H1 (cell line): ENCODE results near the gene TMEM116. TPM values are rescaled to one million over a fixed set of nuclear protein-coding genes. Genes with fewer than 3 reads are reported as not detected.

Experiments
- CTCF ChIA-PET: fragments of 300-600 bp; sonication (Branson Sonifier 250); formaldehyde crosslinking; loops from one replicate; lab custom pipeline; 2021; ENCODE audit not compliant: partially characterized antibody; lab: Charles Lee
- POLR2A ChIA-PET: fragments of 300-600 bp; sonication (Branson Sonifier 250); formaldehyde crosslinking; loops from one replicate; lab custom pipeline; 2021; ENCODE audit warnings: inconsistent platforms; ENCODE audit not compliant: partially characterized antibody; lab: Charles Lee
- DNase-seq, 2 experiments: peaks; one replicate each; pipeline versions ENCODE4 v3.0.0 to v3.0.0-alpha.2; 2010 to 2022; ENCODE audit warnings: low spot score in 2 of 2, low read depth in 1 of 2, mixed read lengths in 1 of 2
- FAIRE-seq: peaks from 2 replicates; lab custom pipeline; 2011; peaks lifted over from hg19 to GRCh38; lab: Jason Lieb, UNC
- H2AFZ ChIP-seq: 2 replicates; pipeline ENCODE4 v1.8.1; 2012; ENCODE audit warnings: low read length, inconsistent platforms
- H2AK5ac ChIP-seq: 2 replicates; pipeline ENCODE4 v1.6.1; 2013; ENCODE audit warnings: low read depth, low read length
- H2BK120ac ChIP-seq: replicated peaks from 2 replicates; pipeline ENCODE3; 2013; ENCODE audit warnings: low read depth, low read length, inconsistent platforms
- H2BK12ac ChIP-seq: 2 replicates; pipeline ENCODE4 v1.6.1; 2013; ENCODE audit warnings: low read depth, low read length
- H2BK15ac ChIP-seq: 2 replicates; pipeline ENCODE4 v1.6.1; 2013; ENCODE audit warnings: low read length
- H2BK20ac ChIP-seq: 2 replicates; pipeline ENCODE4 v1.6.1; 2013; ENCODE audit warnings: low read length
- H2BK5ac ChIP-seq: 2 replicates; pipeline ENCODE4 v1.6.1; 2013; ENCODE audit warnings: low read depth, low read length
- H3K14ac ChIP-seq: 2 replicates; pipeline ENCODE4 v1.6.1; 2013; ENCODE audit warnings: inconsistent platforms; ENCODE audit not compliant: insufficient read length
- H3K18ac ChIP-seq: 2 replicates; pipeline ENCODE4 v1.6.1; 2013; ENCODE audit warnings: low read length; ENCODE audit errors: extremely low read depth
- H3K23ac ChIP-seq: 2 replicates; pipeline ENCODE4 v1.6.1; 2013; ENCODE audit warnings: inconsistent platforms; ENCODE audit not compliant: insufficient read length
- H3K23me2 ChIP-seq: 2 replicates; pipeline ENCODE4 v1.6.1; 2013; ENCODE audit warnings: low read depth, low read length
- H3K27ac ChIP-seq: 2 replicates; pipeline ENCODE4 v1.6.1; 2011; ENCODE audit warnings: low read depth, low read length, inconsistent platforms
- H3K27me3 ChIP-seq, 4 experiments: replicated peaks in 1 of 4; 1 replicate in 1 of 4; 2 replicates in 3 of 4; pipeline versions ENCODE4 v1.6.1 to v1.8.1; 2011 to 2013; ENCODE audit warnings: low read length in 3 of 4, mild to moderate bottlenecking in 3 of 4, inconsistent platforms in 2 of 4, mixed read lengths in 2 of 4, moderate library complexity in 1 of 4; ENCODE audit not compliant: control insufficient read depth in 3 of 4, insufficient read depth in 3 of 4; ENCODE audit errors: extremely low read depth in 1 of 4
- H3K36me3 ChIP-seq, 4 experiments: 2 replicates each; pipeline versions ENCODE4 v1.6.1 to v1.8.1; 2011 to 2013; ENCODE audit warnings: mild to moderate bottlenecking in 4 of 4, low read length in 3 of 4, moderate library complexity in 2 of 4, control low read depth in 1 of 4, inconsistent platforms in 1 of 4; ENCODE audit not compliant: insufficient read depth in 4 of 4, control insufficient read depth in 2 of 4
- H3K4ac ChIP-seq: replicated peaks from 2 replicates; pipeline ENCODE3; 2013; ENCODE audit warnings: low read length, low read depth, mixed read lengths, inconsistent platforms; ENCODE audit not compliant: insufficient read length
- H3K4me1 ChIP-seq, 4 experiments: replicated peaks in 1 of 4; 1 replicate in 1 of 4; 2 replicates in 3 of 4; pipeline versions ENCODE4 v1.6.1 to v1.8.1; 2011 to 2013; ENCODE audit warnings: low read length in 3 of 4, inconsistent platforms in 2 of 4, mixed read lengths in 1 of 4; ENCODE audit not compliant: insufficient read depth in 4 of 4, control insufficient read depth in 3 of 4
- H3K4me2 ChIP-seq, 2 experiments: 2 replicates each; pipeline versions ENCODE4 v1.6.1 to v1.8.1; 2011 to 2013; ENCODE audit warnings: low read depth in 2 of 2, low read length in 2 of 2, control low read depth in 1 of 2, inconsistent platforms in 1 of 2, mild to moderate bottlenecking in 1 of 2; ENCODE audit not compliant: insufficient read depth in 1 of 2
- H3K4me3 ChIP-seq, 4 experiments: fragments of 200-600, 300-600 bp in 1 of 4; sonication (generic), shearing (Covaris generic), sonication (Bioruptor Twin) in 1 of 4; 2 replicates each; pipeline versions ENCODE4 v1.5.1 to v1.8.1; 2011 to 2016; ENCODE audit warnings: low read length in 4 of 4, low read depth in 3 of 4, control low read depth in 2 of 4, inconsistent platforms in 2 of 4, mild to moderate bottlenecking in 2 of 4, mixed read lengths in 1 of 4, moderate library complexity in 1 of 4; ENCODE audit not compliant: insufficient read depth in 2 of 4; ENCODE audit errors: extremely low read depth in 1 of 4
- H3K56ac ChIP-seq: replicated peaks from 2 replicates; pipeline ENCODE3; 2013; ENCODE audit warnings: low read depth, mild to moderate bottlenecking, mixed read lengths, low read length, inconsistent platforms; ENCODE audit not compliant: insufficient read length
- H3K79me1 ChIP-seq: 2 replicates; pipeline ENCODE4 v1.6.1; 2013; ENCODE audit warnings: low read depth, low read length, control low read depth
- H3K79me2 ChIP-seq, 2 experiments: 2 replicates each; pipeline versions ENCODE4 v1.6.1 to v1.8.1; 2012 to 2013; ENCODE audit warnings: low read length in 2 of 2, mild to moderate bottlenecking in 2 of 2, inconsistent platforms in 1 of 2; ENCODE audit not compliant: insufficient read depth in 2 of 2, control insufficient read depth in 1 of 2
- H3K9ac ChIP-seq, 4 experiments: replicated peaks in 1 of 4; 1 replicate in 1 of 4; 2 replicates in 3 of 4; pipeline versions ENCODE4 v1.6.1 to v1.8.1; 2011 to 2013; ENCODE audit warnings: low read depth in 3 of 4, low read length in 3 of 4, control low read depth in 2 of 4, mild to moderate bottlenecking in 2 of 4, moderate library complexity in 2 of 4, inconsistent platforms in 1 of 4; ENCODE audit errors: extremely low read depth in 1 of 4
- H3K9me3 ChIP-seq, 2 experiments: 2 replicates each; pipeline versions ENCODE4 v1.6.1 to v1.8.1; 2012 to 2013; ENCODE audit warnings: mild to moderate bottlenecking in 2 of 2, moderate library complexity in 2 of 2, control low read depth in 1 of 2, inconsistent platforms in 1 of 2, low read depth in 1 of 2, low read length in 1 of 2, mixed read lengths in 1 of 2; ENCODE audit not compliant: insufficient read depth in 2 of 2
- H4K20me1 ChIP-seq, 2 experiments: replicated peaks in 1 of 2; 2 replicates each; pipeline versions ENCODE3 to v1.8.1; 2011 to 2013; ENCODE audit warnings: inconsistent platforms in 2 of 2, low read length in 2 of 2, mild to moderate bottlenecking in 1 of 2; ENCODE audit not compliant: insufficient read depth in 2 of 2, control insufficient read depth in 1 of 2
- H4K5ac ChIP-seq: 2 replicates; pipeline ENCODE4 v1.6.1; 2013; ENCODE audit warnings: low read length, low read depth, mixed read lengths, inconsistent platforms; ENCODE audit not compliant: insufficient read length
- H4K8ac ChIP-seq: 2 replicates; pipeline ENCODE4 v1.8.0; 2013; ENCODE audit warnings: mild to moderate bottlenecking, moderate library complexity, low read length, inconsistent platforms; ENCODE audit not compliant: insufficient read depth; ENCODE audit errors: extremely low read depth
- H4K91ac ChIP-seq: replicated peaks from 2 replicates; pipeline ENCODE3; 2013; ENCODE audit warnings: low read length, mixed read lengths, inconsistent platforms; ENCODE audit not compliant: insufficient read length
- CEBPB ChIP-seq: IDR thresholded peaks from 2 replicates; pipeline ENCODE4 v1.6.1; 2012; ENCODE audit warnings: low read depth, low read length
- JUN ChIP-seq: IDR thresholded peaks from 2 replicates; pipeline ENCODE4 v1.6.1; 2011; ENCODE audit warnings: low read depth, mild to moderate bottlenecking, improper control_type of control experiment, low read length
- POLR2AphosphoS5 ChIP-seq: IDR thresholded peaks from 2 replicates; pipeline ENCODE4 v1.6.1; 2011; ENCODE audit warnings: low read depth, low read length
- polyA plus RNA-seq, 7 experiments: library from polyadenylated mRNA; depleted of rRNA in 3 of 7; stranded (reverse) in 5 of 7; unstranded in 2 of 7; fragments of >200 nt in 5 of 7; fragments of 200-250 nt in 2 of 7; gene quantifications; 1 replicate in 5 of 7; 2 replicates in 1 of 7; 4 replicates in 1 of 7; pipeline versions ENCODE4 v1.2.1 to v1.2.3, GENCODE V29; 2011 to 2013; ENCODE audit warnings: missing spikeins in 2 of 7, mixed read lengths in 2 of 7
- total RNA-seq: library from RNA; stranded (reverse); fragmentation: NEBNext Ultra II Directional; extraction: Animal tissue kit (Norgen Biotek cat#: 25700); gene quantifications from 2 replicates; pipeline ENCODE4 v1.2.1, GENCODE V29; 2021

The TMEM116 gene
- total and polyA plus RNA-seq, 2 of the 8 experiments (the other 6 are each of a cell fraction or from before 2014, with no cell fraction given) = 8.1 to 25.2 TPM

- H3K4me1 ChIP-seq = no peaks in the 10 kb centered on the region
- no peak overlapping the region for H3K4me2 ChIP-seq
- H2BK15ac ChIP-seq = no peak overlapping the region
- TF ChIP-seq POLR2AphosphoS5 (peak; percentile 19; the same call in 1 of the 2 replicates), JUN (no peak), CEBPB (no peak)
- no peak overlapping the region for H3K56ac ChIP-seq
- no peak overlapping the region for H3K23ac ChIP-seq
- H2BK20ac ChIP-seq = no peak overlapping the region
- CTCF ChIA-PET = interaction anchor here (1.4 kb wide), 1 partner anchor 32 kb away, joined by 3 read pairs; no protein-coding TSS in a partner anchor
- H3K14ac ChIP-seq = no peak overlapping the region
- peaks cover 0 to 10% of the 10 kb centered on the region in 2 experiments; a peak in 2 of 4 replicates for H3K9me3 ChIP-seq
- no peaks in the 10 kb centered on the region for H3K79me1 ChIP-seq
- no peak overlapping the region for H3K4ac ChIP-seq
- H2BK12ac ChIP-seq = no peak overlapping the region
- no peak overlapping the region for H2BK120ac ChIP-seq
- H3K27me3 ChIP-seq = no peaks in the 10 kb centered on the region
- POLR2A ChIA-PET = interaction anchor here (0.9 to 1.7 kb wide), 7 partner anchors 9 to 203 kb away, joined by 3 to 6 read pairs (median 3); partner anchors contain the start of gene MAPKAPK5
- FAIRE-seq (no peak), DNase-seq (peak in 1 of 2 experiments; percentile 43)
- no peaks in the 10 kb centered on the region for H4K20me1 ChIP-seq
- H4K91ac ChIP-seq = no peak overlapping the region
- no peak overlapping the region for H2AK5ac ChIP-seq
- H3K9ac ChIP-seq = no peak overlapping the region
- H3K36me3 ChIP-seq = peaks cover 0 to 11% (median 6%) of the 10 kb centered on the region in 4 experiments; a peak in 5 of 8 replicates
- H2AFZ ChIP-seq = no peak overlapping the region
- no peak overlapping the region for H2BK5ac ChIP-seq
- H3K27ac ChIP-seq = no peak overlapping the region
- H4K5ac ChIP-seq = no peak overlapping the region
- no peak overlapping the region for H3K18ac ChIP-seq
- no peaks in the 10 kb centered on the region; the same call in 1 of the 2 replicates for H3K23me2 ChIP-seq
- H4K8ac ChIP-seq = no peak overlapping the region; the same call in 1 of the 2 replicates
- no peaks in the 10 kb centered on the region for H3K79me2 ChIP-seq
- H3K4me3 ChIP-seq = no peak overlapping the region
These were observed 108.5 kb downstream of the TMEM116 start for GRCh38 chr12:111904446-111904975.
